HAP-1 (cell line): ENCODE data around the gene GOLGA8Q.
"Not testable (repeated sequence)": the region's sequence is repeated elsewhere in the genome, so short reads cannot be mapped to it uniquely, and the experiment has no call there.

Experiments
- DNase-seq, 2 experiments: peaks; one replicate each; pipeline ENCODE4 v3.0.0-alpha.2; 2016 to 2020; ENCODE audit warnings: low spot score in 2 of 2
- H3K27me3 ChIP-seq: fragments of 250-450 bp; sonication (Bioruptor Pico); 2 replicates; pipeline ENCODE4 v1.5.1; 2020; ENCODE audit warnings: low read depth, mild to moderate bottlenecking, moderate library complexity
- H3K36me3 ChIP-seq: fragments of 250-450 bp; sonication (Bioruptor Pico); replicated peaks from 2 replicates; pipeline ENCODE4 v1.5.1; 2020; ENCODE audit warnings: mild to moderate bottlenecking
- H3K4me1 ChIP-seq: fragments of 250-450 bp; sonication (Bioruptor Pico); 2 replicates; pipeline ENCODE4 v1.5.1; 2020; ENCODE audit warnings: mild to moderate bottlenecking
- H3K4me3 ChIP-seq: fragments of 250-450 bp; sonication (Bioruptor Pico); 2 replicates; pipeline ENCODE4 v1.5.1; 2020; ENCODE audit warnings: mild to moderate bottlenecking, moderate library complexity
- H3K9me3 ChIP-seq: fragments of 250-450 bp; sonication (Bioruptor Pico); 2 replicates; pipeline ENCODE4 v1.5.1; 2020; ENCODE audit warnings: mild to moderate bottlenecking, moderate library complexity
- in situ Hi-C: fragments of 300-500 bp; cut with MboI; formaldehyde crosslinking; loops from 3 replicates; pipeline ENCODE4 v1.14.3; 2020; ENCODE audit warnings: low sequenced_read_pairs, inconsistent platforms, mixed read lengths

Gene GOLGA8Q, protein sequence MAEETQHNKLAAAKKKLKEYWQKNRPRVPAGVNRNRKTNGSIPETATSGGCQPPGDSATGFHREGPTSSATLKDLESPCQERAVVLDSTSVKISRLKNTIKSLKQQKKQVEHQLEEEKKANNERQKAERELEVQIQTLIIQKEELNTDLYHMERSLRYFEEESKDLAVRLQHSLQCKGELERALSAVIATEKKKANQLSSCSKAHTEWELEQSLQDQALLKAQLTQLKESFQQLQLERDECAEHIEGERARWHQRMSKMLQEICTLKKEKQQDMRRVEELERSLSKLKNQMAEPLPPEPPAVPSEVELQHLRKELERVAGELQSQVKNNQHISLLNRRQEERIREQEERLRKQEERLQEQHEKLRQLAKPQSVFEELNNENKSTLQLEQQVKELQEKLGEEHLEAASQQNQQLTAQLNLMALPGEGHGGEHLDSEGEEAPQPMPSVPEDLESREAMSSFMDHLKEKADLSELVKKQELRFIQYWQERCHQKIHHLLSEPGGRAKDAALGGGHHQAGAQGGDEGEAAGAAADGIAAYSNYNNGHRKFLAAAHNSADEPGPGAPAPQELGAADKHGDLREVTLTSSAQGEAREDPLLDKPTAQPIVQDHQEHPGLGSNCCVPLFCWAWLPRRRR

DNA sequence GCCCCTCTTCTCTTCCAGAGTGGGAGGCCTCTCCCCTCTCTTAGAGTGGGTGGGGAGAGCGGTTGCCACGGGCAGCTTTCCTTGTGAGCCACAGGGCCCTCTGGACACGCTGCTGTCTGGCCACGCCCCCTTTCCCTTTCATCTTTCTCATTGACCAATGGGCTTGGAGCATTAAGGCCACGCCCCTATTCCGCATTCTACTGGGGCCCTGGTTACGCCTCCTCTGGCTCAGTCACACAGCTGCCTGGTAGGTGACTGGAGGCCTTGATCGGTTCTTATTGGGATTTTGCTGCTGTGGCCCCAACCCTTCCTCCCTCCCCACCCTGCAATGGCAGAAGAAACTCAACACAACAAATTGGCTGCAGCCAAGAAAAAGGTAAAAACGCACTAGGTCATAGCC is at the start of gene GOLGA8Q:
TSS of gene GOLGA8Q (plus strand) at position 301 of the 400 bp plus-strand sequence. CDS start at position 329, 28 bp downstream.
- H3K36me3 ChIP-seq, H3K27me3 ChIP-seq, H3K4me1 ChIP-seq, H3K9me3 ChIP-seq, DNase-seq, H3K4me3 ChIP-seq, in situ Hi-C loops: not testable (repeated sequence)

DNA sequence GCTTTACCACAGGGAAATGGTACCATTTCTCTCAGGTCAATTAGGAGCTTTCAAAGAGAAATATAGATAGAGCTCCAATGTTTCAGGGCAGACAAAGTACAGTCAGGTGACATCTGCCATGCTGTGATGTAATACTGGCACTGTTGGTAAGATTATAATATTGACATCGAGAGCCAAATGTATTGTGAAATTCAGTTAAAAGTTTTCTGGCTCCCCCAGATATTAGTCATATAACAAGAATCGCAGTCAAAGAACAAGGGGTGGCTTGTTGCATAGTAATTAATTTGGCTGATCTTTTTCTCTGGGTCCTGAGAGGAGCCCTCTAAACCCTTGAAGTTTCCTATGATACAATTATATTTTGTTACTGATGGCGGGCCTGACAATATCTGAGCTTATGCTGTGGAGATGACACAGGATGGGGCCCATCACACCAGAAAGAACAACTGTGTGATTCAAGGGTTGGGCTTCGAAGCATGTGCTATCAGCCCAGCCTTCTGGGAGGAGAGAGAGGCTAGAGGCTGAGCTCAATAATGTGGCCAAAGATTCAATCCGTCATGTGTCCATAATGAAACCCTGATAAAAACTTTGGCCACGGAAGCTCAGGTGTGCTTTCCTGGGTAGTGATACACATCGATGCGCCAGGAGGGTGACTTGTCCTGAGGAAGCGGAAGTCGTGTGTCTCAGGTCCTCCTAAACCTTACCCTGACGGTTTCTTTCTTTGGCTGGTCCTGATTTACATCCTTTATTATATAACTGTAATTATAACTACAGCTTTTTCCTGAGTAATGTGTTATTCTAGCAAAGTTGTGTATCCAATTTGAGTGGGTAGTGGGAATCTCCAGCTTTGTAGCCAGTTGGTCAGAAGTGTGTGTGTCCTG is 48.7 kb upstream of the GOLGA8Q start:
- in situ Hi-C loops, H3K27me3 ChIP-seq, H3K4me1 ChIP-seq, H3K4me3 ChIP-seq, H3K36me3 ChIP-seq, DNase-seq, H3K9me3 ChIP-seq: not testable (repeated sequence)

DNA sequence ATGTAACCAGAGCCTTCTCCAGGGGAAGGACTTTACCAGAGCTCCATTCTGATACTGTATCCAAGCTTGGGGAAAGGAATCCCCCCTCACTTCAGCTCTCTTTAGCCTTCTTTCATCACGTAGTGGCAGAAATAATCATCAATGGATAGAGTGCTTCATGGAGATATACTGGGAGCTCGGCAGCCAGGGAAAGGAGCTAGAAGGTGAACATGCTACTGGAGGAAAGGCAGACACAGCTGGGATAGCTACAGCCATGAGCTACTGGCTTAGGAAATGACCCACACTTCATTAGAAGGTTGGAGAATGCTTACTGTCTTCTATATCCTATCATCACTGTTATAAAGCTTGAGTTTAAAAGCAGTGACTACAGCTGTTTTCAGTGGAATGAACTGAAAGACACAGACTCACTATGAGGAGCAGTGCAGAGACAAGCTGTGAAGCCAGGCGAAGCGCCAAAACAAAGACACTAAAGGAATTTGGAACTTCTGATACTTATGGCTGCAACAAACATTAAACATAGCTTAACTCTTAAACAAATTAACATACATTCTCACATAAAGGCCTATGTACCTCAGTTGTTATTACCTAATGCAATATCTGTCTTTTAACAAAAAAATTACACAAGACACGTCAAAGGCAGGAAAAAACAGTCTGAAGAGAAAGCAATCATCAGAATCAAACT is 47.5 kb upstream of the GOLGA8Q start:
- H3K36me3 ChIP-seq, DNase-seq, H3K4me3 ChIP-seq, in situ Hi-C loops, H3K27me3 ChIP-seq, H3K9me3 ChIP-seq, H3K4me1 ChIP-seq: not testable (repeated sequence)

- H3K9me3 ChIP-seq, DNase-seq, H3K36me3 ChIP-seq, in situ Hi-C loops, H3K4me3 ChIP-seq, H3K27me3 ChIP-seq, H3K4me1 ChIP-seq: not testable (repeated sequence)
These were observed 37.3 kb upstream of the GOLGA8Q start for GRCh38 chr15:30514545-30514944.

DNA sequence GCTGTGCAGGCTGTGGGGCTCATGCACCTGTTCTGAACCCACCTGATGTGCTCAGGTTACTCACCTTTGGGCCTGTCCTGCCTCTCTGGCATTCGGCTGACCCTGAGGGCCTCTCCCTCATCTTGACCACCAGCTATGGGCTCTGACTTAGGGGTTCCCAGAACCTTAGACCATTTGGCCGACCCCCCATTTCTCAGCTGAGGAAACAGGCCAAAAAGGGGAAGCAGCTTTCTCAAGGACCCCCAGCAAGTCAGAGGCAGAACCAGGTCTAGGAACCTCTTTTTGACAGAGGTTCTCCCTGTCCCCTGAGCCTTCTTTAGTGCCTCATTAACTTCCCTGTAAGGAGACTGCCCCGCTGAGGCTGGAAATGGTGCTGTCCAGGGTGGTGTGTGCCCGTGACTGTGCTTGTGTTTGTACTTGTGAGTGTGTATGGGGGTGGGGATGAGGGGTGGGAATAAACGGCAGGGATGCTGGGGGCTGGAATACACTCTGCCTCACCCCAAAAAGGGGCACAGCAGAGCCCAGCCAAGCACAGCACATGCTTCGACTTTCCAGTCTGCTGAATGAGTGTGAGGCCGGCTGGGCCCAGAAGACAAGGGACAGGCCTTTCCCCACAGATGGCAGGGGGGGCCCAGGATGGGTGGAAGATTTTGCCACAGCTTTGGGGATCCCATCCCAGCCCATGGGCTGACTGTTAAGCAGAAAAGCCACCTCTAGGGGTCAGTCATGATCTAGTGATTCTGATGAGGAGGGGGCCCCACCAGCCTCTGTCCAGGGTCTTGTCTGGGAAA is 28.2 kb upstream of the GOLGA8Q start:
- H3K9me3 ChIP-seq, H3K36me3 ChIP-seq, H3K27me3 ChIP-seq, in situ Hi-C loops, DNase-seq, H3K4me1 ChIP-seq, H3K4me3 ChIP-seq: not testable (repeated sequence)

- in situ Hi-C loops, H3K4me3 ChIP-seq, DNase-seq, H3K36me3 ChIP-seq, H3K4me1 ChIP-seq, H3K27me3 ChIP-seq, H3K9me3 ChIP-seq: not testable (repeated sequence)
These were observed 25.9 kb upstream of the GOLGA8Q start for GRCh38 chr15:30525912-30526311.

DNA sequence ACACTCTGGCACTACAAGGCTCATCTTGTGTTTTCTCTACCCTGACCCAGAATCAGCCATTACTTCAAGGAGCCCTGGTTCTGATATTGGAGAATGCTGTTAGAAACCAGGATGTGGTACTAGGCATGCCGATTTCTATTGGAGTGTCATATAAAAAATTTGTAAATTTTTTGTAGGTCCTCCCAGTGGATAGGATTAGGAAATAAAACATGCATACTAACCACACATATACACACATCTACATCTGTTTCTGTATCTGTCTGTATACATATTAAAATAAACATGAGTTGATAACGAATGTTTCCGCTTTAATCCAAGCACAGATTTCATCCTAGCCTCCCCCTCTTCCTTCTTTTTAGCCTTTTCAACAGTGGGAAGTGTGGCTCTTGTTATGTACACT is 22.8 kb upstream of the GOLGA8Q start:
- H3K27me3 ChIP-seq, DNase-seq, H3K9me3 ChIP-seq, H3K36me3 ChIP-seq, H3K4me1 ChIP-seq, H3K4me3 ChIP-seq, in situ Hi-C loops: not testable (repeated sequence)

DNA sequence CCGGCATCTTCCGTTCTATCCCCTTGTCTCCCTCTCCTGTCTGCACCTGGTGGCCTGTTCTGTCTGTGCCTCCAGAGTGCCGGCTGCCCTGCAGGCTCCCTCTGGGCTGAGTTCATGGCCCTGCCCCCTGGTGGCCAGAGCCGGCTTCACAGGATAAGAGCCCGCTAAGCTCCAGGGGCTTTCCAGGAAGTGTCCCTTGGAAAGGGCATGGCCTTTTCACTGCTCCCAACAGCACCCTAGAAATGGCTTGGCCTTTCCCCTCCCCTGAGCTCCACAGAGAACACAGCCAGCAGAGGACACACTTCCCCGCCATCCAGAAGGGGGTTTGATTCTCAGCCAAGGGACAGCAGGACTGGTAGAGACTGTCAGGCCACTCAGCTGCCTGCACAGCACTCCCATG is 15.1 kb downstream of the GOLGA8Q start:
- H3K36me3 ChIP-seq, H3K27me3 ChIP-seq, DNase-seq, H3K4me3 ChIP-seq, H3K4me1 ChIP-seq, in situ Hi-C loops, H3K9me3 ChIP-seq: not testable (repeated sequence)

DNA sequence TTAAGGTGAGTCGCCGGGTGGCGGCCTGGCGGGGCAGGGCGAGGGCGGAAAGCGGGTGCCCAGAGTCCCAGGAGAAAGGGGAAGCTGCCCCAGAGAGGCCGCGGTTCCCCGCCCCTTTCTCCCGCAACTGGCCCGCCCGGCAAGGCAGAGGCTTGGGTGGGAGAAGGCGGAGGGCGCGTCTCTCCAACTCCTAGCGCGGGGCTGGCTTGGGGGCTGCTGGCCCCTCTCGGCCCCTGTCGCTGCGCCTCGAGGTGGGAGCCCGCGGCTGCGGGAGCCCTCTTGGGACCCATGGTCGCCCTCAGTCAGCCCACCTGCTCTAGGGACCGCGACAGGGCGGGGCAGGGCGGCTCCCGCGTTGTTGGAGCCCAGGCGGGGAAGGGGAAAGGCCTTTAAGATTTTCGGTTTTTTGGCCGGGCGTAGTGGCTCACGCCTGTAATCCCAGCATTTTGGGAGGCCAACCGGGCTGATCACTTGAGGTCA is 21.2 kb downstream of the GOLGA8Q start:
- H3K9me3 ChIP-seq, H3K36me3 ChIP-seq, H3K27me3 ChIP-seq, in situ Hi-C loops, H3K4me1 ChIP-seq, H3K4me3 ChIP-seq, DNase-seq: not testable (repeated sequence)

DNA sequence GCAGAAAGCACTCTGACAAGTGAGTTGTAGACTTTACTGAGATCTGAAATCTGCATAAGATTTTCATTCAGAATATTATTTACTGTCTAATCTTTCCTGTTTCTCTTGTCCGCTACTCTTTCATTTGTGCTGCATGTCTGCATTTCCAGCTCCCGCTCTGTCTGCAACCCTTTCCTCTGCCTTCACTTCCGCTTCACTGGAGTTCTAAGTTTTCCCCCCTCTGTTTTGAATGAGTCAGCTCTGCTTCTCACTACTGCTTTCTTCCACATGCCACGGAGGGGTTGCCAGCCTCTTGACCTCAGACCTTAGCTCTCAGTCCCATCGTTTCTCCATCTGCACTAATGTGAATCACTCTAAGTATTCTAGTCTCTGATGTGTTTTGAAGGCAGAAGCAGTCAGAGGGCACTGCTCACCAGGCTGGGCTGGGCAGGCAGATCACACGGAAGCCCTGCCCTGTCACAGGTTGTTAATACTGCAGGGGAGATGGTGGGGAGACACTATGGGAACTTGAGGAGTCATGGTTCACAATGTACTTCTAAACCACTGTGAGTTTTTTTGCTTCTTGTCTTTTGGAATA is 27.6 kb downstream of the GOLGA8Q start:
- not testable (repeated sequence) for H3K27me3 ChIP-seq

DNA sequence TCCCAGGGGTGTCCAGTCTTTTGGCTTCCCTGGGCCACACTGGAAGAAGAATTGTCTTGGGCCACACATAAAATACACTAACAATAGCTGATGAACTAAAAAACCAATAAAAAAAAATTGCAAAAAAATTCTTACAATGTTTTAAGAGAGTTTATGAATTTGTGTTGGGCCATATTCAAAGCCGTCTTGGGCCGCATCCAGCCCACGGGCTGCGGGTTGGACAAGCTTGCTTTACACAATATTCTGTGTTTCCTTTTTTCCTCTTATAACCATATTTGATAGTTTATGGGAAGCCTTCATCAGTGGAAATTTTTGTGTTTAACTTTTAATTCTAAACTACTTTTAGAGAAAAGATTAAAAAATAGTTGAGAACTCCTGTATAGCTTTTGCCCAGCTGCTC is 28.9 kb downstream of the GOLGA8Q start:
- H3K36me3 ChIP-seq, H3K9me3 ChIP-seq, in situ Hi-C loops, H3K27me3 ChIP-seq, H3K4me3 ChIP-seq, DNase-seq, H3K4me1 ChIP-seq: not testable (repeated sequence)

More for the DNA sequence above, 27.6 kb downstream of the GOLGA8Q start:
- H3K4me1 ChIP-seq, H3K9me3 ChIP-seq, in situ Hi-C loops, H3K4me3 ChIP-seq, H3K36me3 ChIP-seq, DNase-seq: not testable (repeated sequence)

DNA sequence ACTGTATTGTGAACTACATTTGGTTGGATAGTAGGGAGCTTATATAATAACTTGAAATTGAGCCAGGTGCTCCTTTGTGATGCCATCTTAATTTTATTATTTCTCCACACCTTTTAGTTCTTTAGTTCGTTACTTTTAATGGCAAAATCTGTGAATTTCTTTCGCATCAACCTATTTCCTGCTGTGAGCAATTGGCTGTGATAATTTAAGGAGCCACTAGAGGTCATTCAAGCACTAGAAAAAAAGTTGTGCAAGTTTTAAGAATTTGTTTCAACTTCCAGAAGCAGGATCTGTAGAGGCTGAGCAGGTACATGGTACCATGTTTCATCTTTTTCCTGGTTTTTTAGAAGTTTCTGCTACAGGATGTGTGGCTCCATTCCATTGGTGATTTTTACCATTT is 47.1 kb downstream of the GOLGA8Q start:
- DNase-seq, H3K4me1 ChIP-seq, H3K36me3 ChIP-seq, H3K4me3 ChIP-seq, in situ Hi-C loops, H3K9me3 ChIP-seq, H3K27me3 ChIP-seq: not testable (repeated sequence)
